CD4-positive, alpha-beta T cell treated with Interleukin-10 for 1 hour (primary cell): ENCODE results near the gene PIK3IP1.

ENCODE experiments used
- DNase-seq: peaks from one replicate; pipeline ENCODE4 v3.0.0-alpha.2; 2020

The PIK3IP1 gene

DNA sequence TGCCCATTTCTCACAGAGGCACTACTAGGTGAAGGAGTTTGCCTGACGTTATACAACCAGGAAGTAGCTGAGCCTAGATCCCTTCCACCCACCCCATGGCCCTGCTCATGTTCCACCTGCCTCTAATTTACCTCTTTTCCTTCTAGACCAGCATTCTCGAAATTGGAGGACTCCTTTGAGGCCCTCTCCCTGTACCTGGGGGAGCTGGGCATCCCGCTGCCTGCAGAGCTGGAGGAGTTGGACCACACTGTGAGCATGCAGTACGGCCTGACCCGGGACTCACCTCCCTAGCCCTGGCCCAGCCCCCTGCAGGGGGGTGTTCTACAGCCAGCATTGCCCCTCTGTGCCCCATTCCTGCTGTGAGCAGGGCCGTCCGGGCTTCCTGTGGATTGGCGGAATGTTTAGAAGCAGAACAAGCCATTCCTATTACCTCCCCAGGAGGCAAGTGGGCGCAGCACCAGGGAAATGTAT, 14.1 kb downstream of the PIK3IP1 start:
- DNase-seq: no peak

DNA sequence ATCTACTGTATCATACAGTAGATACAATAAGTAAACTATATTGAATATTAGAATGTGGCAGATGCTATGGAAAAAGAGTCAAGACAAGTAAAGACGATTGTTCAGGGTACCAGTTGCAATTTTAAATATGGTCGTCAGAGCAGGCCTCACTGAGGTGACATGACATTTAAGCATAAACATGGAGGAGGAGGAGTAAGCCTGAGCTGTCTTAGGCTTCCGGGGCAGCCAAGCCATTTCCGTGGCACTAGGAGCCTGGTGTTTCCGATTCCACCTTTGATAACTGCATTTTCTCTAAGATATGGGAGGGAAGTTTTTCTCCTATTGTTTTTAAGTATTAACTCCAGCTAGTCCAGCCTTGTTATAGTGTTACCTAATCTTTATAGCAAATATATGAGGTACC, 14.5 kb downstream of the PIK3IP1 start:
- DNase-seq: no peak

DNA sequence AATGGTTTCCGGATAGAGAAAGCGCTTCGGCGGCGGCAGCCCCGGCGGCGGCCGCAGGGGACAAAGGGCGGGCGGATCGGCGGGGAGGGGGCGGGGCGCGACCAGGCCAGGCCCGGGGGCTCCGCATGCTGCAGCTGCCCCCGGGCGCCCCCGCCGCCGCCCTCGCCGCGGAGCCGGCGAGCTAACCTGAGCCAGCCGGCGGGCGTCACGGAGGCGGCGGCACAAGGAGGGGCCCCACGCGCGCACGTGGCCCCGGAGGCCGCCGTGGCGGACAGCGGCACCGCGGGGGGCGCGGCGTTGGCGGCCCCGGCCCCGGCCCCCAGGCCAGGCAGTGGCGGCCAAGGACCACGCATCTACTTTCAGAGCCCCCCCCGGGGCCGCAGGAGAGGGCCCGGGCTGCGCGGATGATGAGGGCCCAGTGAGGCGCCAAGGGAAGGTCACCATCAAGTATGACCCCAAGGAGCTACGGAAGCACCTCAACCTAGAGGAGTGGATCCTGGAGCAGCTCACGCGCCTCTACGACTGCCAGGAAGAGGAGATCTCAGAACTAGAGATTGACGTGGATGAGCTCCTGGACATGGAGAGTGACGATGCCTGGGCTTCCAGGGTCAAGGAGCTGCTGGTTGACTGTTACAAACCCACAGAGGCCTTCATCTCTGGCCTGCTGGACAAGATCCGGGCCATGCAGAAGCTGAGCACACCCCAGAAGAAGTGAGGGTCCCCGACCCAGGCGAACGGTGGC, 15.7 kb downstream of the PIK3IP1 start:
- no peak for DNase-seq

DNA sequence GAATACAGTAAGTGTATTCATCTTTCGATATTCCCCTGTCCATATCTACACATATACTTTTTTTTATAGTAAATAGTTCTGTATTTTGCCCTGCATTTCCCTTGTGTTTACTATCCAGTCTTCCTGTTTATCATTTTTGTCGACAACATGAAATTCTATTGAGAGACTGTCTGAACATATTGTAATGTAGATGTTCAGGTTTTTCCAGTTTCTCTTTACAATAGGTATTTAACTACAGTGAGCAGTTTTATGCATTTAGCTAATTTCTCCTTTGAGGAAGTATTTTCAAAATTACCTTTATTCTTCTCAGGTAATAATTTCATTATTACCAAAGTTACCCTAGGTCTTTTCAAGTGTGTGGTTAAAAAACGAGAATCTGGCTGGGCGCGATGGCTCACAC, 16.7 kb downstream of the PIK3IP1 start:
- no peak for DNase-seq

DNA sequence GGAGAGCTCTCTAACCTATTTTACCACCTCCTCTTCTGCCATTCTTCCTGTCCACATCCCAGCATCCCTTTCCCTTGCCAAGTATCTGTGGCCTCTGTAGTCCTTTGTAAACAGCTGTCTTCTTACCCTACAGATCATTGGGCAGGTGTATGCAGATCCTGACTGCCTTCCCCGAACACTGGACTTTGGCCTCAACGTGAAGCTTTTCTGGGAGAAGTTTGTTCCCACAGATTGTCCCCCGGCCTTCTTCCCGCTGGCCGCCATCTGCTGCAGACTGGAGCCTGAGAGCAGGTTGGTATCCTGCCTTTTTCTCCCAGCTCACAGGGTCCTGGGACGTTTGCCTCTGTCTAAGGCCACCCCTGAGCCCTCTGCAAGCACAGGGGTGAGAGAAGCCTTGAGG, 17.3 kb downstream of the PIK3IP1 start:
- no peak for DNase-seq

DNA sequence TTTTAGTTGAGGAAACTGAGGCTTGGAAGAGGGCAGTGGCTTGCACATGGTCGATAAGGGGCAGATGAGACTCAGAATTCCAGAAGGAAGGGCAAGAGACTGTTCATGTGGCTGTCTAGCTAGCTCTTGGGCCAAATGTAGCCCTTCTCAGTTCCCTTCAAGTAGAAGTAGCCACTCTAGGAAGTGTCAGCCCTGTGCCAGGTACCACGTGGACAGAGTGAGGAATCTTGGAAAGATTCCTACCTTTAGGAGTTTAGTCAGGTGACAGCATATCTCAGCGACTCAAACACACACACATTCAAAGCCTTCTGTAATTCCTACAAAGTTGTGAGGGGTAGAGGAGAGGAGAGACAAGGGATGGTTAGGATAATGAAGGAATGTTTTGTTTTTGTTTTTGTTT, 18.3 kb downstream of the PIK3IP1 start:
- no peak for DNase-seq

DNA sequence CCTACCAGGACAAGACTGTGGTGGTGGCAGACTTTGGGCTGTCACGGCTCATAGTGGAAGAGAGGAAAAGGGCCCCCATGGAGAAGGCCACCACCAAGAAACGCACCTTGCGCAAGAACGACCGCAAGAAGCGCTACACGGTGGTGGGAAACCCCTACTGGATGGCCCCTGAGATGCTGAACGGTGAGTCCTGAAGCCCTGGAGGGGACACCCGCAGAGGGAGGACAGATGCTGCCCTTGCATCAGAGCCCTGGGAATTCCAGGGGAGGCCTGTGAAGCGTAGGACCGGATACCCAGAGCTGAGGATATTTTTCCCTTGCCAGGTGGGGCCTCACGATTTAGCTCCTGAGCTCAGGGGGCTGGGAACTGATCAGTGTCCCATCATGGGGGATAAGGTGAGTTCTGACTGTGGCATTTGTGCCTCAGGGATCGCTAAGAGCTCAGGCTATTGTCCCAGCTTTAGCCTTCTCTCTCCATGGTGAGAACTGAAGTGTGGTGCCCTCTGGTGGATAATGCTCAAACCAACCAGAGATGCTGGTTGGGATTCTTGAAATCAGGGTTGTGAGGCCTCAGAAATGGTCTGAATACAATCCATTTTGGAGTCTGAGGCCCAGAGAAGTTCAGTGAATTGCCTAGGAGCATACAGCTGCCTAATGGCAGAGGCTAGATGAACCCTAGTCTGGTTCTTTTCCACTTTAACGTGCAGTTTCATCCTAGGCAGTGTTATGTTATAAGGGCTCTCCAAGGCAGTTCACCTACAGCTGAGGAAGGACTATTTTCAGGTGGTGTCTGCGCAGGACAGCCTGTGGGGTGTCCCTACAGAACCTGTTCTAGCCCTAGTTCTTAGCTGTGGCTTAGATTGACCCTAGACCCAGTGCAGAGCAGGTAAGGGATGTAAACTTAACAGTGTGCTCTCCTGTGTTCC, 19.5 kb downstream of the PIK3IP1 start:
- DNase-seq: peak; percentile 71

DNA sequence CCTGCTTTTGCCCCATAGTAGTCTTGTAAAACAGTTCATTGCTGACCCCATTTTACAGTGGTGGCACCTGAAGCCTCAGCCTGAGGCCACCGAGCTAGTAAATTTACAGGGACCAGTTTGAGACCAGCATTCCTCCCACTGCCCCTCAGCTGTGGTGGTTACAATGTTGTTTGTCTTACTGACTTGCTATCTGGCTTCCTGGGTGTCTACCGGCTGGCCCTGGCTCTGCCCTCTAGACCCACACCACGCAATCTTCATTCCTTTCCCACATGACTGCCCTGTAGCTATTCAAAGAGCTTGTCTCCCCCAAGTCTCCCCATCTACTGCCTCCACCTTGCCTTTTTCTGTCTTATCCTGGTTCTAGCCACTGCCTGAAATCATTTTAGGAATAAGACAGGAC, 20.8 kb downstream of the PIK3IP1 start:
- no peak for DNase-seq

DNA sequence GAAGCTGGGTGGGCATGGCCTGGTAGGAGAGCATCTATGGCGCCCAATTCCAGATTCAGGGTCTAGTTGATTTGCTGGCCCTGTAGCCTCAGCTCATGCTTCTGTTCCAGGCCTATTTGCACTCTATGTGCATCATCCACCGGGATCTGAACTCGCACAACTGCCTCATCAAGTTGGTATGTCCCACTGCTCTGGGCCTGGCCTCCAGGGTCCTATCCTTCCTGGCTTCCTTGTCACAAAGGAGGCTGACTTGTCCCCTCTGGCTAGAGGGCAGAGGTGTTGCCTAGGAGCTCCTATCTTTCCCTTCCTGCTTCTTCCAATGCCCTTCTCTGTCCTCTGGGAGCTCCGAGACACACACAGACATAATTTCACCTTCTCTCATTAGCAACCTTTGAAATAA, 21.3 kb downstream of the PIK3IP1 start:
- no peak for DNase-seq

DNA sequence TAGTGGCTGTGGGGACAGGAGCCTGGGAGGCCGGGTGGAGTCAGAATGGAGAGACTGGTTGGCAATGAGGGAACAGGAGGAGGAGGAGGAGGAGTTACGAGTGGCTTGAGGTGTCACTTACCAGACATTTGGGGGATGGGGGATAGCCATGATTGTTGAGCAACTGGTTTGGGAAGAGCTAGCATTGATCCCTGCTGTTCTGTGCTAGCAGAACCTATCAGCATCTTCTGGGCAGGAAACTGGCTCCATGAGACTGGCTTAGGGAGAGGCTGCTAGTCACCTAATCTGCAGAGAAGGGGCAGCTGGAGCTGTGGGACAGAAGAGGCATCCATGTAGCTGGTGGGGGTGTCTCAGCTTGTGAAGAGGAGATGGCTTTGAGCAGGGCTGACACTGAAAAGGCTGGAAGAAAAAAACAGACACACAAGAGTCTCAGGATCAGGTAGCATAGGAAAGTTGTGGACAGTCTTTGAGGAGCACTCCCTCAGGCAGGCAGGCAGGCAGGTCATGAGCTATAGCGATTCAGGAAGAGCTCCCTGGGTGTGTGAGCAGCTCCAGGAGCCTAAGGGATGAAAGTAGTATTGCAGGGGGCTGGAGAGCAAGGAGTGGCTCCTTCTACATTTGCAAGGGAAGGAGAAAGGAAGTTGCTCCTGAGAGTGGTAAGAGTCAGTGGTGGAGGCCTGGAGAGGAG, 22.3 kb downstream of the PIK3IP1 start:
- DNase-seq: no peak

DNA sequence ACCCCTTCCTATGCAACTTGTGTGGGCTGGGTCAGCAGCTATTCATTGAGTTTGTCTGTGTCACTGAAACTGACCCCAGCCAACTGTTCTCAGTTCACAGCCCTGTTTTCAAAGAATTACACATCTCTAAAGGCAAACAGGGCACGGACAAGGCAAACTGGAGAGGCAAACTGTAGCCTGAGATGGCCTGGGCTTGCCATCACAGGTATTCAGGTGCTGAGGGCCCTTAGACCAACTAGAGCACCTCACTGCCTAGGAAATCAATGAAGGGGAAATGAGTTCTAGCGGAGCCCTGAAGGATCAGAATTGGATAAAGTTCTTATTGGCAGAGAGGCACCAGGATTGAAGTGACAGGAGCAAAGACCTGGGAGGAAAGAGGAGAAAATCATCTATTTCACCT, 24.0 kb downstream of the PIK3IP1 start:
- DNase-seq: no peak

DNA sequence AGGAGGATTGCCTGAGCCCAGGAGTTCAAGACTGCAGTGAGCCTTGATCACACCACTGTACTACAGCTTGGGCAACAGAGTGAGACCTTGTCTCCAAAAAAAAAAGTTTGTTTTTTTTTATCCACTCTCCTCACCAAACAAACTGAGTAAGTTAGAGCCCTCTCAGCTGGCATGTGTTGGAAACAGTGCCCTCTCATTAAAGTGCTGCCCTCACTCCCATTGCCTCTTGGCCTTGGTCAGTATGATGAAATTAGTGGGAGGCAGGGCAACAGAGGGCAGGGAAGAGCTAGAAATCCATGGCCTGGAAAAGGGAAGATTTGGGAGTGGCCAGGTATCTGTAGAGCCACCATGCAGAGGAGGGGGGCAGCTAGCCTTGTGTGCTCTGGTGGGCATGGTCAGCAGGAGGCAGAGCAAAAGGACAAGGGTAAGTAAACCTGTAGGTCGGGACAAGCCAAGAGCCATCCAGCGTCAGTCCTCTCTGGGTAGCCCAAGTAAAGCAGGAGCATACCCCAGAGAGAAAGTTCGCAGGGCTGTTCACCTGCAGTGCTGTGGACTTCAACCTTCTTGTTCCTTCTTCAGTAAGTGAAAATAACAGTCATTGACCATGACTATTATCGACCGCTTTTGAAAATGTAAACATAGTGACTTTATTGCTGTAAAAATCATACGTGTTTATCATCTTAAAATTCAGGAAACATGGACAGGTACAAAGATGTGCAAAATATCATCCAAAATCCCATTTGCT, 28.2 kb downstream of the PIK3IP1 start:
- DNase-seq: no peak

DNA sequence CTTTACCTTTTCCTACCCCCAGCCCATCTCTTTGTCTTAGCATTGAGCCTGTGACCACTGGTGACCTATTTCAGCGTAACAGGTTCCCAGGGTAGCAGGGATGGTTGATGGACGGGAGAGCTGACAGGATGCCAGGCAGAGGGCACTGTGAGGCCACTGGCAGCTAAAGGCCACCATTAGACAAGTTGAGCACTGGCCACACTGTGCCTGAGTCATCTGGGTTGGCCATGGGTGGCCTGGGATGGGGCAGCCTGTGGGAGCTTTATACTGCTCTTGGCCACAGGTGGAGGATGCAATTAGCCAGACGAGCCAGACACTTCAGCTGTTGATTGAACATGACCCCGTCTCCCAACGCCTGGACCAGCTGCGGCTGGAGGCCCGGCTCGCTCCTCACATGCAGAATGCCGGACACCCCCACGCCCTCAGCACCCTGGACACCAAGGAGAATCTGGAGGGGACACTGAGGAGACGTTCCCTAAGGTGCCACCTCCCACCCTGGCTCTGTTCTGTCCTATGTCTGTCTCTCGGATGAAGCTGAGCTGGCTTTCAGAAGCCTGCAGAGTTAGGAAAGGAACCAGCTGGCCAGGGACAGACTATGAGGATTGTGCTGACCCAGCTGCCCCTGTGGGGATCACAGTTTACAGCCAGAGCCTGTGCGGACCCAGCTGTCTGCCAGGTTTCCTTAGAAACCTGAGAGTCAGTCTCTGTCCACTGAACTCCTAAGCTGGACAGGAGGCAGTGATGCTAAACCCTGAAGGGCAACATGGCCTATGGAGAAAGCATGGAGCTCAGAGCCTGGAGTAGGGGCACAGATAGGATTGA, 29.8 kb downstream of the PIK3IP1 start:
- DNase-seq: no peak

DNA sequence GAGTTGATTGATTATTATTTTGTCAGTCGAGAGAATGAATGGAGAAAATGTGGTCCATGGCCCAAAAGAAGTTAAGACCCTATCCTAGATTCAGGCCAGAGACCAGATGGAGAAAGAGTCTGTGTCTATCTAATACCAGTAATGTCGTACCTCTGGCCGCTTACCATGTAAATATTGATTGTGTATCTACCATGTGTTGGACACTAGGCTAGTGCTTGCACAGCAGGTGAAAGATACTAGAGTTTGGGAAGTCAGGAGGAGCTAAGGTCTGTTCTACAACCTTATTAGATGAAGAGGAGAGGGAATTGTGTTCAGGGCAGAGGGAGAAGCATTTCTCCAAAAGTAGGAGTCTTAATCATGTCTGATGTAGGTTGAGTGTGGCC, 31.8 kb downstream of the PIK3IP1 start:
- no peak for DNase-seq

DNA sequence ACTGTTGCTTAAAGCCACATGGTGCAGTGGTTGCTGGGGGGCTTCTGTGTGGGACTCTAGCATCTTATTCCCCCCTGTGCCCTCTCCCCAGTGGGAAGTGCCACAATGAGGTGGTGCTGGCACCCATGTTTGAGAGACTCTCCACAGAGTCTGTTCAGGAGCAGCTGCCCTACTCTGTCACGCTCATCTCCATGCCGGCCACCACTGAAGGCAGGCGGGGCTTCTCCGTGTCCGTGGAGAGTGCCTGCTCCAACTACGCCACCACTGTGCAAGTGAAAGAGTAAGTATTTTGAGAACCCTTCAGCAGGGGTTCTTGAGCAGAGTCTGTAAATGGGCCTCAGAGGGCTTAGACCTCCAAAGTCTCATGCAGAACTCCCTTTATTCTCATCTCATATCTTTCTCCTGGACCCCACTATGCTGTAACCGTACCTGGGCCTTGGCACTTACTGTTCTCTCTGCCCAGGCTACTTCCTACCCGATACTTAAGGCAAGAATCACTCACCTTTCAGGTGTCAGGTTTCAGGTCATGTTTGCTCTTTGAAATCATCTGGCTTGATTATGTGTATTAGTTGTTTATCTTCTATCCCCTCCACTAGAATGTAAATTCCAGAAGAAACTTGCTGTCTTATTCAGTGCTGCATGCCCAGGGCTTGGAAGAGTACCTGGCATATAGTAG, 32.4 kb downstream of the PIK3IP1 start:
- no peak for DNase-seq

DNA sequence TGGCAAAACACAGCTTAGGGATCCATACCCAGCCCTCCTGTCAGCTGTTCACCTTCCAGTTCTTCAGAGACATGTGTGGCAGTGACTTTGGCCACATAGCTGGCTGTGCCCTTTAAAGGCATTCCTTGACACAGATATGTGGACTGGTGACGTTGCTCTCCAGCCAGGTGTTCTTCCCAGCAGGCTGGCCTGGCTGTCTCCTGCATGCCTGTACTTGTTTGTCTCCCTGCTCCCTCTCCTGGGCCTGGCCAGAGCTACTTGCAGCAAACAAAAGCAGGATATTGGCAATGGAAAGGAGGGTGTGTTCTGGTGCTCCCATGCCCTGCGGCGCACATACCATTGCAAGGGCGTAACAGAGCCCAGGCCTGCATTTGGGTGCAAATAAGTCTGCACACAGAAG, 38.3 kb downstream of the PIK3IP1 start:
- DNase-seq: no peak

DNA sequence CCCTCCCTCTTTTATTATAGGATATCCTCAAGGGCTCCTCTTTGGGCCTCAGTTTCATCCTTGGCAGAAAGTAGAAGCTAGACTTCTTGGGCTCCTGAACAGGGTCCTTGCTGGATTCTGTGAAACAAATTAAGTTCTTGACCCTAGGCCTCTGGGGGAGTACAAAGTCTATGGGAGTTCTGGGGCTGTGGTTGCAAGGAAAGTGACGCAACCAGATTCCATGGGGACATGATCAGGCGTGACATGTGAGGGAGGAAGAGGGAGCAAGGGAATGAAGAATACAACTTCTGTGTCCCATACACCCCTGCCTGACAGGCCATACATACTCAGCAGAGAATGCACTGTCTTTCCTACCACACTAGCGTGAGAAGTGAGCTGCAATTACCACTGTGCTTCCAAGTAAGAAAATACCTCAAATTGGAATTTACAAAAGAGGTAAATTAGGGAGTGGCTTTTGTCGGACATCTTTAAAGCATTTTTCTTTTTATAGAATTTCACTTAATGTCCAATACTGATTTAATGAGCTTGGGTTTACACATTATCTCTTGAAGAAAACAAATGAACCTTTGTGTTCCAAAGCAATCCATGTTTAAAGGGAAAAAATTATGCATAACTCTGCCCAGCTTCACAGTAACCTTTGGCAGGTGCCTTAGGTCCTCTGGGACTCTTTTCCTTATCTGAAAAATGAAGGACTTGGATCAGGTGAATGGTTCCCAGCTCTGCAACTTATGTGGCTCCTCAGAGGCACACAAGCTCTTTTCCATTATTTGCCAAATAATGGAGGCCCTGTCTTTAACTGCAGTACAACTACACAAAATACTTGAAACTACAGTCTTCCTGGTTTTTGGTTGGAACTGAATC, 41.3 kb downstream of the PIK3IP1 start:
- DNase-seq: no peak

DNA sequence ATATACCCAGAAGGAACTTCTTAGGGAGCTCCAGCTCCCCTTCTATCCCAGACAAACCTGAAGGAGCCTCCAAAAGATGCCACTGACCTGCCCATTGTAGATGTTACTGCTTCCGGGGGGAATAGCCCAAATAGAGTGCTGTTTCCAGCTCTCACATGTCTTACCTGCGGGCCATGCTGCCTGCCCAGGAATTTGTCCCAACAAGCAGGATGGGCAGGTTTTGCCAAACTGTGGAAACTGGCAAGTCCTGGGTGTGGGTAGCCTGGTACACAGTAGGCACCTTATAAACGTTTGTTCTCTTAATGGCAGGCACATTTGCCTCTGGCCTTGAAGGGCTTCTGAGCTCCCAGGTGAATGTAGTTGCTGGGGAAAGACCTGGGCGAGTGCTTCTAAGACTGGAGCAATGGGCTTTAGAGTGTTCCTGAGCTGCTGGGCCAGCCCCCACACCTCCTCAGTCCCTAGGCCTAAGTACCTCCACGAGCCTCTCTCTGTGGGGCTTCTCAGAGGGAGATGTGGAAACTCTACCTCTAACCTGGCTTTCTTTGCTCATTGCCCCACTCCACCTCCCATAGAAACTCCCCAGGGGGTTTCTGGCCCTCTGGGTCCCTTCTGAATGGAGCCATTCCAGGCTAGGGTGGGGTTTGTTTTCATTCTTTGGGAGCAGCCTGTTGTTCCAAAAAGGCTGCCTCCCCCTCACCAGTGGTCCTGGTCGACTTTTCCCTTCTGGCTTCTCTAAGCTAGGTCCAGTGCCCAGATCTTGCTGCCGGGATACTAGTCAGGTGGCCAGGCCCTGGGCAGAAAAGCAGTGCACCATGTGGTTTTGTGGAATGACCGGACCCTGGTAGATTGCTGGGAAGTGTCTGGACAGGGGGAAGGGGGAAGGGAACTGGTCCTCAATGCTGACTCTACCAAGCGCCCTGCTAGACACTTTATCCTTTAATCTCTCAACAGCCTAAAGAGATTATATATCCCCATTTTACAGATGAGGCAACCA, 43.0 kb downstream of the PIK3IP1 start:
- DNase-seq: no peak

DNA sequence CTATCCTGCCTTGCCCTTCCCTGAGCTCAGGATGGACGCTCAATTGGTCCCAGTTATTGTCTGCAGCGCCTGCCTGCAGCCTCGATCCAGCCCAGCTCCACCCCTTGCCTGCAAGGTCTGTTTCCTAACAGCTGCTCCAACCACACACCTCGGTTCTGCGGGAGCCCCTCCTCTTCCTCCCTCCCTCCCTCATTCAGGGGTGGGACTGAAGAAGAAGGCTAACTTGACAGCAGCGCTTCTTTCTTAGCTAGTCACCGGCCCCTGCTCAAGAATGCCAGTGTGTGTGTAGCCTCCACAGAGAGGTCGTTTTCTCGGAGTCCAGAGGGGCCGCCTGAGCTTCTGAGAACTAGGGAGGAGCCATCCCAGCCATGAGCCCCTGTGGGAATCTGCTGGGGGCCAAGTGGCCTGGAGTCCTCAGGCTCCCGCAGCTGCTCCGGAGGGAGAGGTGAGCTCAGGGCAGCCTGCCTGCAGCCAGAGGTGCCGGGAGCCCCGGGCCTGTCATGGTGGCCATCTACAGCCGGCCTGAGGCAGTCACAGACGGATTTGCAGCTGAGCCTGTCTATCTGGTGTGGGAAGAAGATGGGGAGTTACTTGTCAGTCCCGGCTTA, 44.0 kb downstream of the PIK3IP1 start:
- DNase-seq: peak; percentile 72
